Activated CD8-positive, alpha-beta memory T cell treated with anti-CD3 and anti-CD28 coated beads, Interleukin-2, amount 50 U/mL, for 24 hours (primary cell): ENCODE data around the gene TNS2.
"Not testable (repeated sequence)": the region's sequence is repeated elsewhere in the genome, so short reads cannot be mapped to it uniquely, and the experiment has no call there.

ENCODE experiments used
- DNase-seq: peaks from one replicate; pipeline ENCODE4 v3.0.0-alpha.2; 2020; ENCODE audit errors: extremely low read depth

TNS2 gene

DNA sequence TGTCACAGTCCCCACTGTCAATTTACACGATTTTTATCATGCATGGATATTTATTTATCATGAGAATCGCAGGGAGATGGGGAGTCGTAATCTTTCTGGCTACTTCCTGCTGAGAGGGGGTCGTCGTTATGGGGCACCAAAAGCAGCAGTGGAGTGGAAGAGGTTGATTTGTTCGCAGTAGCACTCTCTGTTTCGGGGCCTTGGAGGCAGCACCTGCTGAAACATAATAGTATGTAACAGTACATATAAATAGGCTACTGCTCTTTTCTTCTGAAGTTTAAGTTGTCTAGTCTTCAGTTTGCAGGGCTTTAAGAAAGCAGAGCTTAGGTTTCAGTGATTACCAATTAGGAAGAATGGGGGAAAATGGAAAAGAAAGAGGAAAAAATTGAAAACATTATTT lies 57.3 kb downstream of the TNS2 start:
- DNase-seq = no peak

DNA sequence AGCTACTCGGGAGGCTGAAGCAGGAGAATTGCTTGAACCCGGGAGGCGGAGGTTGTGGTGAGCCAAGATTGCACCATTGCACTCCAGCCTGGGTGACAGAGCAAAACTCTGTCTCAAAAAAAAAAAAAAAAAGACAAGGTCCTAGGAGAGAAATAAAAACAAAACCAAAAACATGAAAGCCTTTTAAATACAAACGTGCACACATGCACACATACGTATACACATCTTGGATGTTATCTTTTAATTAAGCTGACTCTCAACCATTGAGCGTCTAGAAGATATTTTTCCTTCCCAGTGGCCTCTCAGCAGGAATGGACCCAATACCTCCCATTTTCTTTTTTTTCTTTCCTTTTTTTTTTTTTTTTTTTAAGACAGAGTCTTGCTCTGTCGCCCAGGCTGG lies 62.6 kb downstream of the TNS2 start:
- DNase-seq = not testable (repeated sequence)

DNA sequence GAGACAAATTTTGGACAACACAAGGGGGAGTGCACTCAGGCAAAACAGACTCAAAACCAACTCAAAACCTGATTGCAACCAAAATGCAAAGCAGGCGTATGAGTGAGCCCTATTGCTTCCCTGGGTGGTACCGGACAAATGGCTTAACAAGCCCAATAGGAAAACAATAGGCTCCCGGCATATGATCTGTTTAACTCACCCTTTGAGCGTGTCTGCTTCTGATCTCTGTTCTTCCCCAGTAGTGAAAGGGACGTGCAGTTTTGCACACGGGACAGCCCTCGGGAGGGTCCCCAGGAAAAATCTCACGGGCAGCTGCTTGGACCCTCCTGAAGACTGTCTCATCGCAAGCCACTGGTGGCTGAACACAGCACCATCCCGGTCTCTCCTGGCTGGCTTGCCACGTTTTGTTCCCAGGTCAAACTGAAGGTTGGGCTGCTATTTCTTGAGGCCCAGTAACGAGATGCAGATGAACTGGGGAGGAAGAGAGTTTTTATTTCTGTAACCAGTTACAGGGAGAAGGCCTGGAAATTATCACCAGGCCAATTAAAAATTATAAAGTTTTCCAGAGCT lies 63.4 kb downstream of the TNS2 start:
- DNase-seq = no peak

DNA sequence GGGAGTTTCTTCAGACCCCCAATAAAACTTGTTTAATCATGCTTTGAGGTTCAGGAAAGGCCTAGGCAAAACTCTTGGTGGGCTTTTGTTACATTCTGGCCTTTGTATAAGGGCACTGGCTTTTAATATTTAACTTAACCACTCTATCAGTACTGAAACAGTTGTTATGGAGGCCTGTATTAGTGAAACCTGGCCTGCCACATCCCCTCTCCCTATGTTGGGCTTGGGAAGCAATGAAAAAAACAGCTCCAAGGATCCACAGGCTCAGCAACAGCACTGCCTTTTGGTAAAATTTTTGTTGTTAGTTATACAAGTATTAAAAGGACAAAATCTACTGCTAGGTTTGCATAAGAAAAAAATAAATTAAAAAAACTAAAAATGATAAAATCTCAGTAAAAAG lies 64.1 kb downstream of the TNS2 start:
- no peak for DNase-seq
